H1 (cell line): Measurements from ENCODE around the gene ZCRB1. TPM values are rescaled to one million over a fixed set of nuclear protein-coding genes. Genes with fewer than 3 reads are reported as not detected.

Source experiments
- polyA plus RNA-seq, 7 experiments: library from polyadenylated mRNA; depleted of rRNA in 3 of 7; stranded (reverse) in 5 of 7; unstranded in 2 of 7; fragments of >200 nt in 5 of 7; fragments of 200-250 nt in 2 of 7; gene quantifications; 1 replicate in 5 of 7; 2 replicates in 1 of 7; 4 replicates in 1 of 7; pipeline versions ENCODE4 v1.2.1 to v1.2.3, GENCODE V29; 2011 to 2013; ENCODE audit warnings: missing spikeins in 2 of 7, mixed read lengths in 2 of 7
- total RNA-seq: library from RNA; stranded (reverse); fragmentation: NEBNext Ultra II Directional; extraction: Animal tissue kit (Norgen Biotek cat#: 25700); gene quantifications from 2 replicates; pipeline ENCODE4 v1.2.1, GENCODE V29; 2021
- TF ChIP-seq, protein P1 (sequence below): IDR thresholded peaks from 2 replicates; pipeline ENCODE4 v1.6.1; 2012; ENCODE audit warnings: inconsistent platforms

Gene ZCRB1
- total and polyA plus RNA-seq, 2 of the 8 experiments (the other 6 are each of a cell fraction or from before 2014, with no cell fraction given): 22.0 to 52.5 TPM

DNA sequence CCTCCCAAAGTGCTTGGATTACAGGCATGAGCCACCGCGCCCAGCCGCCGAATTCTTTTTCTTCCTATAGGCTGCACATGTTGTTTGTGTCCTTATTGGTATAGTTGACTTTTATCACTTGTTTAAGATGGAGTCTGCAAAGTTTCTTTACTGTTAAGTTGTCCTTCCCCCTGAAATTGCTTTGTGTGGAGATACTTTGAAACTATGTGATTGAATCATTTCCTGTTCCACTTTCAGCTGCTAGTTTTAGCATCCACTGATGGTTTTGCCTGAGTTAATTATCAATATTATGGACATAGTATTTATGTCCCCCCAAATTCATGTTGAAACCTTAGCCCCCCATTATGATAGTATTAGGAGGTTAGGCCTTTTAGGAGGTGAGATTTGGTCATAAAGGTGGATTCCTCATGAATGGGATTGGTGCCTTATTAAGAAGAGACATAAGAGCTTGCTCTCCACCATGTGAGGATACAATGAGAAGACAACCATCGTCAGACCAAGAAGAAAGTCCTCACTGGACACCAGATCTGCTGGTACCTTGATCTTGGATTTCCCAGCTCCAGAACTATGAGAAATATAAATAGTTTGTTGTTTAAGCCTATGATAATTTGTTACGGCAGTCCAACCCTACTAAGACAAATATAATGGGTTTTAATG, 35.0 kb upstream of the ZCRB1 start (continued):
- TF ChIP-seq, protein P1, sequence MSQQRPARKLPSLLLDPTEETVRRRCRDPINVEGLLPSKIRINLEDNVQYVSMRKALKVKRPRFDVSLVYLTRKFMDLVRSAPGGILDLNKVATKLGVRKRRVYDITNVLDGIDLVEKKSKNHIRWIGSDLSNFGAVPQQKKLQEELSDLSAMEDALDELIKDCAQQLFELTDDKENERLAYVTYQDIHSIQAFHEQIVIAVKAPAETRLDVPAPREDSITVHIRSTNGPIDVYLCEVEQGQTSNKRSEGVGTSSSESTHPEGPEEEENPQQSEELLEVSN: no peak
